22Rv1 (cell line): ENCODE measurements around the gene GALNS.

Experiments
- H3K27ac ChIP-seq: fragments of 450-650 bp; 2 replicates; pipeline ENCODE4 v1.5.1; 2017
- ZFX ChIP-seq: fragments of 450-650 bp; IDR thresholded peaks from 2 replicates; pipeline ENCODE4 v1.6.1; 2017; ENCODE audit warnings: antibody characterized with exemption, borderline replicate concordance
- TF ChIP-seq, protein P1 (sequence below): fragments of 450-650 bp; IDR thresholded peaks from 2 replicates; pipeline ENCODE4 v1.5.1; 2017; ENCODE audit warnings: mild to moderate bottlenecking

Gene GALNS

GRCh38 chr16:88770461-88771293 is 86.1 kb downstream of the GALNS start:
- no peak for TF ChIP-seq ZFX
- TF ChIP-seq, protein P1, sequence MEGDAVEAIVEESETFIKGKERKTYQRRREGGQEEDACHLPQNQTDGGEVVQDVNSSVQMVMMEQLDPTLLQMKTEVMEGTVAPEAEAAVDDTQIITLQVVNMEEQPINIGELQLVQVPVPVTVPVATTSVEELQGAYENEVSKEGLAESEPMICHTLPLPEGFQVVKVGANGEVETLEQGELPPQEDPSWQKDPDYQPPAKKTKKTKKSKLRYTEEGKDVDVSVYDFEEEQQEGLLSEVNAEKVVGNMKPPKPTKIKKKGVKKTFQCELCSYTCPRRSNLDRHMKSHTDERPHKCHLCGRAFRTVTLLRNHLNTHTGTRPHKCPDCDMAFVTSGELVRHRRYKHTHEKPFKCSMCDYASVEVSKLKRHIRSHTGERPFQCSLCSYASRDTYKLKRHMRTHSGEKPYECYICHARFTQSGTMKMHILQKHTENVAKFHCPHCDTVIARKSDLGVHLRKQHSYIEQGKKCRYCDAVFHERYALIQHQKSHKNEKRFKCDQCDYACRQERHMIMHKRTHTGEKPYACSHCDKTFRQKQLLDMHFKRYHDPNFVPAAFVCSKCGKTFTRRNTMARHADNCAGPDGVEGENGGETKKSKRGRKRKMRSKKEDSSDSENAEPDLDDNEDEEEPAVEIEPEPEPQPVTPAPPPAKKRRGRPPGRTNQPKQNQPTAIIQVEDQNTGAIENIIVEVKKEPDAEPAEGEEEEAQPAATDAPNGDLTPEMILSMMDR = no peak
- peak overlapping the region; percentile 74 for H3K27ac ChIP-seq

DNA sequence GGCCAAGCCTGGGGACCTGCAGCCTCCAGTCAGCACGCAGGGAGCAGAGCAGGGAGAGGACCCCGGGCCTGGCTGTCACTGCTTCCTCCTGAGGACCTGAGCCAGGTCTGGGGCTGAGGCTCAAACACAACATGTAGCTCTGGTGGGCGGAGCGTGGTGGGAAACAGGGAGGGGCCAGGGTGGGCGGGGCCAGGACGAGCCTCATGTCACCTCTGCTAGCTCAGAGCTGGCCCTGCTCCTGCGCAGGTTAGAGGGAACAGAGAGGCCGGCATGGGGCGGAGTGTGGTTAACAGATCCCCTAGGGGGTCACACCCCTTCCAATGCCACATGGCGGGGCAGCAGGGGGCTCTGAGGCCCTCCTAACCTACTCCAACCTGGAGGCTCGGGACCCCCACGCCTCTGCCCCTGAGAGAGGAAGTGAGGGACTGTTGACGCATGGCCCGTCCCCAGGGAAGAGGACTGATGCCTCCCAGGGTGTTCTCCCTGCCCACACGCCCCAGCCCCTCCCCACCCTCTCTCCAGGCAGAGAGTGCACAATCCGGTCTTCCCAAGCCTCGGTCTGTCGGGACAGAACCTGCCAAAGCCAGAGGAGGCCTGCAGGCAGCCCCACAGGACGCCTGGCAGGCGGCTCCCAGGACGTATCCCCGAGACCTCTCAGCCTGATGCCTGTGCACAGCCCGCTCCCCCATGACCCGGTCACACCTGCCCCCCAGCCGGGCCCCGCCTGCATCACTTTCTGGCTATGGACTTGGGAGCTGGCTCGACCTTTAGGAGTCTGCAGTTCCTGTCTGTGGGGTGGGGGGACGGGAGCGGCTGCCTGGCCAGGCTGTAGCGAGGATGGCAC is 86.9 kb downstream of the GALNS start:
- H3K27ac ChIP-seq = peak overlapping the region; percentile 74
- TF ChIP-seq, protein P1 = no peak
- TF ChIP-seq ZFX = no peak

GRCh38 chr16:88768071-88768783 is 88.5 kb downstream of the GALNS start:
- TF ChIP-seq, protein P1 = no peak
- no peak for TF ChIP-seq ZFX
- H3K27ac ChIP-seq = peak overlapping the region; percentile 74

- no peak overlapping the region for H3K27ac ChIP-seq
- TF ChIP-seq, protein P1 = no peak
- no peak for TF ChIP-seq ZFX
These were observed 89.1 kb downstream of the GALNS start for GRCh38 chr16:88767546-88768070.

DNA sequence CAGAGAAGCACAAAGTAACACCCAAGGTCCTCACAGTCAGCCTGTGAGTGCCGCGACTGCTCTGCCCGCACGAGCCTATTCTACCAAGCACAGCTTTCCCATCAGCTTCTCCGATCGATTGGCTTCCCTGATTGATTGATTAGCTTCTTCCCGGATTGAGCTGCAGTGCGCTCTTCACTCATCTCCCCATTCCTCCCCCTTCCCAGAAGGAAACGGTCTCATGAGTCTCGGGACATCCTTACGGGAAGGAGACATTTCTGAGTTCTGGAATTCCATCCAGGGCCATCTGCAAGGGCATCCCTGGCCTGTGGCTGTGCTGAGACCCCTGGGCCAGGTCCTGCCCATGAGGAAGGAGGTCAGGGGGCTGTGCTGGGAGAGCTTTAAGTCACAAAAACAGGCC is 89.8 kb downstream of the GALNS start:
- 0 out of 2 replicates have a peak overlapping the region, but pooled peaks have one; percentile 15 for H3K27ac ChIP-seq
- no peak for TF ChIP-seq ZFX

GRCh38 chr16:88764913-88765349 is 91.8 kb downstream of the GALNS start:
- TF ChIP-seq, protein P1 = no peak
- TF ChIP-seq ZFX = no peak
- peak overlapping the region; percentile 94 for H3K27ac ChIP-seq

DNA sequence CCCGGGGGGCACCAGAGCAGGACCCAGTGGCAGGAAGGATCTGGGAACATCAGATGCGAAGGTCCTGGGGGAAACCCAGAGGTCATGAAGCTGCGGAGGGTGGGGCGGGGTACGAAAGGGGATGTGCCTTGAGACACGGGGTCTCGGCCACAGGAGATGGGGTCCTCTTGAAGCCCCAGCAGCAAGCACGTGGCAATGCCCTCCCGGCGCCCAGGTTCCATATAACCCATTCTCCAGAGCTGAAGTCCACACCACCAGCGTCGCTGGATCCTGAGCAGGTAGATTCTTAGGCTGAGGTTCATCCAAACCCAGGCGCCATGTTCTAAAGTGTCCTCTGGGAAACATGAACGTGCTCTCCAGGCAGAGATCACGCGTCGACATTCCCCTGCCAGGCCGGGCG is 92.7 kb downstream of the GALNS start:
- H3K27ac ChIP-seq = peak overlapping the region; percentile 94
- TF ChIP-seq ZFX = no peak
- TF ChIP-seq, protein P1 = no peak
